Right renal pelvis (tissue), 4 donors: ENCODE data around the gene PPP2R1B. TPM values are rescaled to one million over a fixed set of nuclear protein-coding genes. Genes with fewer than 3 reads are reported as not detected.
"Not testable (repeated sequence)": the region's sequence is repeated elsewhere in the genome, so short reads cannot be mapped to it uniquely, and the experiment has no call there.

Experiments
- DNase-seq, 4 donors: peaks; one replicate each; pipeline ENCODE4 v3.0.0-alpha.2; 2013; ENCODE audit warnings: low read depth in 4 of 4, low spot score in 3 of 4, missing footprints in 1 of 4
- polyA plus RNA-seq, 4 donors: library from polyadenylated mRNA; unstranded; fragments of 120-200 nt; gene quantifications; one replicate each; pipeline ENCODE4 v1.2.1, GENCODE V29; 2013; ENCODE audit not compliant: insufficient read length in 4 of 4

The PPP2R1B gene
- polyA plus RNA-seq, 4 donors = 20.7 to 24.9 (median 23.4) TPM

DNA sequence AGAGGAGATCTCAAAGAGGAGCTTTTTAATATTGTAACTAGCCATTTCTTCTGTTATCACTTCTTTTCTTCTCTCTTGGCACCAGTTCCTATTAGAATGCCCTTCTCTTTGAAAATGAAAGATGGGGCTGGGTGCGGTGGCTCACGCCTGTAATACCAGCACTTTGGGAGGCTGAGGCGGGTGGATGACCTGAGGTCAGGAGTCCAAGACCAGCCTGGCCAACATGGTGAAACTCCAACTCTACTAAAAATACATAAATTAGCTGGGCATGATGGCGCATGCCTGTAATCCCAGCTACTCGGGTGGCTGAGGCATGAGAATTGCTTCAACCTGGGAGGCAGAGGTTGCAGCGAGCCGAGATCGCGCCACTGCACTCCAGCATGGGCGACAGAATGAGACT, 18.1 kb upstream of the PPP2R1B start:
- not testable (repeated sequence) for DNase-seq

DNA sequence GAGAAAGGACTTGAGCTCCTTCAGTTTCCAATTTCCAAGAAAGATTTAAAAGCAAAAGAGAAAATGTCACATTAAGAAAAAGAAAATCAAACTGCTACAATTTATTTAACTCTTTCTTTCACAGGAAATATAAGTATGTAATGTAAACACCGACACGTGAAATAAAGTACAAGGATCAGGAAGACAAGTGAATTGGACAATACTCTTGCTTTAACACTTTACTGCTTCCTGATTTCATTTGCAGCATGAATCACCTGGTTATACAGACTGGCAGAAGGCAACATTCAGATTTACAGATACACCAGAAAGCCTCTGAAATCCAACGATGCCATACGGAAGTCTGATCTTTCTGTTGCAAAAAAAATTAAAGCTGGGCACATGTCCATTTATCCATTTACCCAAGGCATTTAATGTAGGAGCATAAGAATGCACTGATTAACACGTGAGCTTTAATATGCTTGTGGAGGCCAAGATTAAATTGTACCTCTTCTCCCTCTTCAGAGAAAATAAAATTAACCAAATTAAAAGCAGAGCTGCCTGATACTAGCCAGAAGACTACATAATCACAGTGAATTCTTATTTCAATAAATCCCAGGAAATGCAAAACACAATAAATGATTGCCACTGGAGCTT, 16.0 kb upstream of the PPP2R1B start:
- DNase-seq = no peak

DNA sequence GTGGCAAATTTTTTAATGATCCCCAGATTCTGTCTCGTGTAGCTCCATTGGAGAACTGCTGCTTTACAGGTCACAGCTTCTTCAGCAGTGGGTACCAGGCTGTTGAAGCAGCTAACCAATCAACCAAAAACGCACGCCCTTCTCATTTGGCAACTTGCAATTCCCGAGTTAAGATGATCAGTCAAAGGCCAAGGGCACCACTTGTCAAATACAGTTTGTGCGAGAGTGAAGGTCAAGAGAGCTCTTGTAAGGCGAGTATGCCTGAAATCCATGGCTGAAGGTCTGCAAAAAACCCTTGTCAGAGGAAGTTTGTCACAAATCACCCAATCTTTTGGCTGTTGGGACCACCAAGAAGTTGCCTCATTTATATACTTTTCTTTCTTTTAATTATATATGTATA, 12.9 kb upstream of the PPP2R1B start:
- DNase-seq = no peak

DNA sequence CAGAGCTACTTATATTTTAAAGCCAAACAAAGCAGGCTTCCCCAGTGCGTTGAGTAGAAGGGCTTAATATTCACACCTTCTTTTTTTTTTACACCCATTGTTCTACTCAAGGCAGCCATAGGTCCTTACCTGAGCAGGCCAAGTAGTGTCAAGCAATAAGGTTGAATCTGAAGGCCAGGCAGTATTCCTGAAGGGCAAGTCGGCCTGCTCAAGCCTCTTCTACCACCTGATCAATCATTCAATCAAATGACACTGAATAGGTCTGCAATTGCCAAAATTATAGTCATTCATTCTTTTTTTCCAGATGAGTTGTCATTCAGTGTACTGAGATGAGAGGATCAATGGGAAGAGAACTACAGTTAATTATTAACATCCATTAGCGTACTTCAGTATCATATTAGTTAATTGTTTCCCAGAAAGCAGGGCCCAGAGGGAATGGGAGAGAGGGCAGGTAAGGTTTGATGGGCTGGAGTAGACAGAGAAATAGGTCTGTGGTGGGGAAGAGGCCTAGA, 11.9 kb upstream of the PPP2R1B start:
- no peak for DNase-seq

DNA sequence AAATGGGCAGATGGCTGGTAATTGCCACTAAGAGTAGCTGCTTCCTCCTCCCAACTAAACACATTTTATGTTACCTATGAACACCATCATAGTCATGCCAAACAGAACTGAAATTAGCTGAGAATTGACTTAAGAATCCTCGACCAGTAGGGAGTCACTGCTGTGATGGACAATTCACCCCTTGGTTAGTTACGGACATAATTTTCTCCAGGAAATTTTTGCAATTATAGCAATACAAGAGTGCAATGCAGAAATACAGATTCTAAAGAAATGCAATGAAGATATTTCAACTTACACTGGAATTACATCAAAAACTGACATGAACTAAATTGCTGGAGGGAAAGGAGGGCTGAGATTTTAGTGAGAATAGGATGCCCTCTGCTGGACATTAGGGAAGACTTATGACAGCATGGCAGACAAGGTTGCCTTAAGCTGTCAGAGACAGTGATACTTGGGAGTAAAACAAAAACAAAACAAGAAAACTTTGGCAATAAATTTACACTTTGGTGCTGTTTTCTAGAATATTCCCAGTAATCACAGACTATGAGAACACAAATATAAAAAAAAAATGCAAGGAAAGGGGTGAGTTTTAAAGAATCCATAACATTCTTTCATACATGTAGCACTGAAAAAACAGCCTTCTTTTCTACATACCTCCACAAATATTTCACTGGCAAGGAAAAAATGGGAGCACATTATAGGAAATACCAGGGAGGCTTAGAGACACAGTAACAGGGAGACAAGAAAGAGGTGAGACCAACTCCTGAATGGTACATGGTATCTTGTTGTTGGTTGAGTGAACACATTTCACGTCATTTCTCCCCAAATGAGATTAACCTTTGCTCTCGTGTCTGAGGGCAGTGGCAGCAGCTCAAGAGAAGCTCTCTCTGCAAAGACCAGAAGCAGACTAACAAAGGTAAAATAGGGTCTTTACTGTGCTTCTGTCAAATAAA, 11.2 kb upstream of the PPP2R1B start:
- DNase-seq = peak; percentile 42 to 60 (median 56)

DNA sequence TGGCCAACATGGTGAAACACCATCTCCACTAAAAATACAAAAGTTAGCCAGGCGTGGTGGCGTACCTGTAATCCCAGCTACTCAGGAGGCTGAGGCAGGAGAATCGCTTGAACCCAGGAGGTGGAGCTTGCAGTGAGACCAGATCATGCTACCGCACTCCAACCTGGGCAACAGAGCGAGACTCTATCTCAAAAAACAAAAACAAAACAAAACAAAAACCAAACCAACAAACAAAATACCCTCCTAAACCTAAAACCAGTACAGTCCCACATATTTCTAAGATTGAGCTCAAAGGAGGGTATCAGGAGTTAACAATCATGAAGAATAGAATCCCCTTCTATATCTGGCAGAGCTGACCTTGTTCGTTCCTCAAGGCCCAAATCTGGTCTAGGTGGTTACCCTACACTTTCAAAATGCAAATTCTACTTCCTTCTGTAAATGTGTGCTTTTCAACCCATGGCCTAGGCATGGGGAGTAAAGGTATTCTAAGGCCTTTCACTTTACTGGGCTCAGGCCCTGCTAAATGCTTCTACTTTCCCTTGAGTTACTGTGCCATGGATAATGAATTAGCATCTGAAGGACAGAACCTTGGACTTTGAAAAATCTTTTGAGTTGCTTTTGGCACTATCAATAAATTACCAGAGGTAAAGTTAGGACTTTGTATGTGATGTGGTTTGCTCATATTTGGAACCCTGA, 10.4 kb upstream of the PPP2R1B start:
- no peak for DNase-seq

DNA sequence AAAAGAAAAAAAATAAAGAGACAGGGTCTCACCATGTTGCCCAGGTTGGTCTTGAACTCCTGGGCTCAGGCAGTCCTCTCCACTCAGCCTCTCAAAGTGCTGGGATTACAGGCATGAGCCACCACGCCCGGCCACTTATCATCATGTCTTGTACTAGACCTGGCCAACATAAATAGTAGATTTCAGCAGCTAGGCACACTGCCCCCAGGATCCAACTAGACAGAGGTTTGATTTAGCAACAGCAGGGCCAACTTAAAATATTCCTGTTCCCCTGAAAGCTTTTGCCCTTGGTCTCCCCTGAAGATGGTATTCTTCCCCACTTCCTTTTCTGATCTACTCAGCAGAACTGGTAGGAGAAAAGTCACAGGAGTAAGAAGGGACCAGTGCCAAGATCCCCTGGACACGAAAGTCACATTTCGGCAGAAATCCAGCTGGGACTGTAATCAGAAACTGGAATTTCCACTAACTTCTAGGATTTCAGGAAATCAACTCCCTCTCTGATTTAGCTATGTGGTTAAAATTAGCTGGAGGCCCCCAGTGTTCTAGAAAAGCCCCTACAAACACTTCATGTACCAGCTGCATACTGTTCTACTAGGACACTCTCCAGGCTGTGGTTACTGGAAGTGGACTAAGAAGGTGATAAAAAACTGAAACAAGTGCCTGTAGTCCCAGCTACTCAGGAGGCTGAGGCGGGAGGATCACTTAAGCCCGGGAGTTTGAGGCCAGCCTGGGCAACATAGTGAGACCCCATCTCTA, 8.9 kb upstream of the PPP2R1B start:
- DNase-seq = peak in 1 of 4 donors; percentile 38

DNA sequence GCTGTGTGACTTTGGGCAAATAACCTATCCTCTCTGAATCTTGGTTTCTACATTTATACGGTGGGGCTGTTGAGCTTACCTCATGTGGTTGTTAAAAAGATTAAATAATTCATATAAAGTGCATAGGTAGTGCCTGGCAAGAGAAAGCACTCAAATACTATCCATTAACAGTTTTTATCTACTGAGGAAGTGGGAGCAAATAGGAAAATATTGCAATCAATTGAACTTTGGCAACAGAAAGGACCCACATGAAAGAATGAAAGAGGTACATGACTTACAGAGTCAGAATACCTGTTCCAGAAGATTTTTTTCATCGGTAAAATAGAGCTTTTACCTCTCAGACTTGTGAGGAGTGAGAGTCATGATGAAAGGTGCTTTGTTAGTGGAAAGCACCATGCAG, 6.3 kb upstream of the PPP2R1B start:
- no peak for DNase-seq

DNA sequence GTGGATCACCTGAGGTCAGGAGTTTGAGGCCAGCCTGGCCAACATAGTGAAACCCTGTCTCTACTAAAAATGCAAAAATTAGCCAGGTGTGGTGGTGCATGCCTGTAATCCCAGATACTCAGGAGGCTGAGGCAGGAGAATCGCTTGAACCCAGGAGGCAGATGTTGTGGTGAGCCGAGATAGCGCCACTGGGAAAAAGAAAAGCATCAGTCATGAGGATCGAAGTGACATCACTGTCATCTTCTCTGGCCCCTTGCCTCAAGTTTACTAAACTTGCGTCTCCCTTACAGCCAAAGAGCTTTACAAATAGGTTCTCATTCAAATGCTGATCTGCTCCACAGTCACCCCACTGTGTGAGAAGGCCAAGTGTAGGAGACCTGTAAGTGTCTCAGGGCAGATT, 5.0 kb upstream of the PPP2R1B start:
- not testable (repeated sequence) for DNase-seq

DNA sequence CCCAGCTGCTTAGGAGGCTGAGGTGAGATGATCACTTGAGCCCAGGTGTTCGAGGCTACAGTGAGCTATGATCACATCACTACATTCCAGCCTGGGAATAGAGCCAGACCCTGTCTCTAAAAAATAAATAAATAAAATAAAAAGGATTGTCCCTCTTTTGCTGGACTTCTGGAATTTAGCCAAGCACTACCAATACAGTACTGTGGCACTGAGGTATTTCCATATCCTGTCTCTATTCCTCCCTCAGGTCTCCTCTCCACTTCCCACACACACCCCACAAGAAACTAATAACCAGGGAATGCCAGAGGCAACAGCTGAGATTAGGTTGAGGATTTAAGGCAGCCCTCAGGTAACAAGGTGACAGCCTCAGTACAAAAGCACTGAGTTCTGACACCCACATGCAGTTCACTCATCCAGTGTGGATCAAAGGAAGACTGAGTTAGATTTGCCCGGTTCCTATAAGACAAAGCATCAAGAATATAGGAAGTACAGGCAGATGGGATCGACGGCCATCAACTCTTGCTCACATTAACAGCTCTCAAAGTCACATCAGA, 4.5 kb upstream of the PPP2R1B start:
- no peak for DNase-seq

DNA sequence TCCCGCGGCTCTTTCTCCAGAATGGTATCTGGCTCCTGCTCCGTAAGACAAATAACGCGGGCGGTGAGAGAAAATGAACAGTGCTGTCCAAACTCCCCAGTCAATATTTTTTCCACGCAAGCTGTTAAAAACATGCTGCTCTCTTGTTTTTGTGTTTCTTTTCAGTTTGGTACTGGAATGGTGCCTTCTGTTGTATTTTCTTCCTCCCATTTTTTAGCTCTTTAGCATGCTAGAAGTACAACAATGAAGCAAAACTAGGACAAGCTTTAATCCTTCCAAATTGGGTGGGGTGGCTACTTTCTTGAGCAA, 599 bp upstream of the PPP2R1B start:
- DNase-seq = no peak

DNA sequence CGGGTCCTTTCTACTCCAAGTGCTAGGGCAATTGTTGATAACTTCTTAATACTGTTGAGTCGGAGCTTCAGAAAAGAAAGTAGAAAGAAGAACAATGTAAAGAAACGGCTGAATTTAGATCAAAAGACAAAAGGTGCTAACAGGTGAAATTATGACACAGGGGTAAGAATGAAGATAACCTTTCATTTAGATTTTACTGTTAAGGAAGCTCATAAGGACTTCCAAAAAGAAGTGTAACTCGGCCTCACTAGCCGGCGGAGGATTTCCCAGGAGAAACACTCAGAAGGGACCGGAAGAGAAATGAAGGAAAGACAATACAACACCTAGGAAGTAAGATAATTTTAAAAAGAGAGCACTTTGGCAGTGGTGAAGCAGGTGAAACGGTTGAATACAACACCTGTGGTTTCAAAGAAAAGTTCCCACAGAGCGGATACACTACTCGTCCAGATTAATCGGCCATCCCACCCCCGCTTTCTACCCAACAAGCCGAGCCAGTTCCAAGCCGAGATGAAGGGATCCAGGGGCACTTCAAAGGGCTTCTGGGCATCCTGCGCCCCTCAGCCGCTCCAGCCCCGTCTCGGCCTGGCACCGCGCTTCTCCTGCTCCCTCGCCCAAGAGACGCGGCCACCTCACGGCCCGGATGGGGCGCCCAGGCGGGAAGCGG, 737 bp downstream of the PPP2R1B start:
- no peak for DNase-seq

DNA sequence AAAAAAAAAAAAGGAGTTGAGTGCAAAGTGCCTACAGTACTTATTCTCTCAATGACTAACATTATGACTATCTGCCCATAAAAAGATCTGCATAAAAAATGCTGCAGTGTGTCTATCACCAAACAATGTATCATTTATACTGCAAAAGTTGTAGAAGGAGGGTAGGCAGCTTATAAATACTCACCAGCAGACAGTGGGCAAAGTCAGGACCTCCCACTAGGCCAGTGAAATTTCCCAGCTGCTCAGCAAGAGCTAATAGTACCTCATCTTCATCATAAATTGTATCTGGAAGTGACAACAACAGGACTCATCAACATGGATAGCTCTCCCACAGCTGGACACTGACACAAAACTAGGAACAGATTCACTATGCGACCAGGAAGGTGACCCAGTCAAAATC, 1.6 kb downstream of the PPP2R1B start:
- no peak for DNase-seq

DNA sequence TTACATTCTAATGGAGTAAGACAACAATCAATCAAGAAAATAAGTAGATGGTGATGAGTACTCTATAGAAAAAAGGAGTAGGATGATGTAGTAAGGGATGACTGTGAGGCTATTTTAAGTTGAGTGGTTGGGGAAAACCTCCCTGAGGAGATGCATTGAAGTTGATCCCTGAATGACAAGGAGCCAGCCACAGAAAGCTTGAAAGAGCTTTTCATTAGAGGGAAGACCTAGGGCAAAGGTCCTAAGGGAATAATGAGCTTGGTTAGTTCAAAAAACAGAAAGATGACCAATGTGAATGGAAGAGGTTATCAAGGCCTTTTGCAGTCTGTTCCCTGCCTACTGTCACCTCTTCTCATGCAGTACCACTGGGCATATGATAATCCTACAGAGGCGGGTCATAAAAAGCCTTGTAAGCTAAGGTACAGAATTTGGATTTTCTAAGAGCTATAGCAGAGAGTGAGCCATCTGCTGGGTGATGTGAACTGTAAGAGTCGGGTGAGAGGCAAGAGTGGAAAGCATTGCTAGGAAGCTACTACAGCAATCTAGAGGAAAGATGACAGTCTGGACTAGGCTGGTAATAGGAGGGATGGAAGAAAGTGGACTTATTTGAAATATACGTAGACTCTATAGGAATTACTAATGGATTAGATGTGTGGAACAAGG, 3.1 kb downstream of the PPP2R1B start:
- no peak for DNase-seq

DNA sequence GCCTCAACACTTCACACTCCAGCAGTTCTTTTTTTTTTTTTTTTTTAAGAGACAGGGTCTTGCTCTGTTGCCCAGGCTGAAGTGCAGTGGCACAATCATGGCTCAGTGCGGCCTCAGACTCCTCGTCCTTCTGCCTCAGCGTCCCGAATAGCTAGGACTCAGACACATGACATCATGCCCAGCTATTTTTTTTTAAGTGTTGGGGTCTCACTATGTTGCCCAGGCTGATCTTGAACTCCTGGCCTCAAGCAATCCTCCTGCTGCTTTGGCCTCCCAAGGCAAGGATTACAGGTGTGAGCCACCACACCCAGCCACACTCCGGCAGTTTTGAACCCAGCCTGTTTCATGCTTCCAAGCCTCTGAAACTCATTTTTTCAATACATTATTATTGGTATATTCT, 3.7 kb downstream of the PPP2R1B start:
- DNase-seq = no peak

DNA sequence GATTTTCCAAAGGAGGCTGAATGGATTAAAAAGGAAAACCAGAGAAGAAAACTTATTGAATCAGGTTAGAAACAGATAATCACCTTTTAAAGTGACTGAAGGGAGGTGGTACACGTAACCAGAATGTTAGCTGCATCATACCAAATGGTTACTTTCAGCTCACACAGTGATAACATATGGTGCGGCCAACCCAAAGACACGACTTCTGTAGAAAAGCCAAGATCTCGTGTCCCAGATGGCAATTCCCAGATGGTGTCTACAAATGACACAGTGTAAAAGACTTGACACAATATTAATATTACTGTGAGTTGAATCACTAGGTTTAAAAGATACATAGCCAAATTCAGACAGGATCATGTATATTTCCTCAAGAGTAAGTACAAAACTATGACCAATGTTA, 5.2 kb downstream of the PPP2R1B start:
- no peak for DNase-seq

DNA sequence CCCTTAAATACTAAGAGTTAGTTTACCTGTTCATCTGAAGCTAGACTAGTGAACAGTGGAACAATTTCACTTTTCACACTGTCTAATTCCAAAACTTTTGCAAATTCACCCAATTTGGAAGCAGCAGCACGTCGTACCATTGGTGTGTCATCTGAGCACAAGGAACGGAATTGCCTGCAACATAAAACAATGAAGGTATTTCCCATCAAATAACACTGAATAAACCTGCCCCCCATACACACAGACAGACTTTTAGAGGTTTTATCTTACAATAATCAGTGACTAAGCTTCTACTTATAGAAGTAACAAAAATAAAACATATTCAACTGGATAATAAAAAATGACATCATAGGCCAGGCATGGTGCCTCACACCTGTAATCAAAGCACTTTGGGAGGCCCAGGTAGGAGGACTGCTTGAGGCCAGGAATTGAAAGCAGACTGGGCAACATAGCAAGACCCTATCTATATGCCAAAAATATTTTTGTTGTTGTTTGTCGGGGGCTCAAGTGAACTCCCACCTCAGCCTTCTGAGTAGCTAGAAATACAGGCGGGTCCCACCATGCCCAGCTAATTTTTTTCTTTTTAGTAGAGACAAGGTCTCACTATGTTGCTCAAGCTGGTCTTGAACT, 6.3 kb downstream of the PPP2R1B start:
- DNase-seq = no peak

DNA sequence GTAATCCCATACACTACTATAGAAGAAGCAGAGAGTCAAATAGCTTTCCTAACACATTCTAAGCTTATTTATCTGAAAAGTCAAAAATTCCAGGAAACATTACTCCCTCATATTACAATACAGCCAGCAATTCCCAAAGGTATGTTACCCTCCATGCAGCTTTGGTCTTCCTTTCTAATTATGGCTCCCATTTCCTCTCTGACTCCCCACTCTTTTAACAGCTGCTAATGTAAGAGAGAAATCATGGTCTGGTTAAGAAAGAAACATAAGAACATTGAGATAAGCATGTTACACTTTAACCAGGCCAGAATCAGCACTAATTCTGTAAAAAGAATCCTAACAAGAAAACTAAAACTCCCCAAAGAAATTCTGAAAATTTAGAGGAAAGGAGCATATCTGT, 6.8 kb downstream of the PPP2R1B start:
- DNase-seq = no peak

DNA sequence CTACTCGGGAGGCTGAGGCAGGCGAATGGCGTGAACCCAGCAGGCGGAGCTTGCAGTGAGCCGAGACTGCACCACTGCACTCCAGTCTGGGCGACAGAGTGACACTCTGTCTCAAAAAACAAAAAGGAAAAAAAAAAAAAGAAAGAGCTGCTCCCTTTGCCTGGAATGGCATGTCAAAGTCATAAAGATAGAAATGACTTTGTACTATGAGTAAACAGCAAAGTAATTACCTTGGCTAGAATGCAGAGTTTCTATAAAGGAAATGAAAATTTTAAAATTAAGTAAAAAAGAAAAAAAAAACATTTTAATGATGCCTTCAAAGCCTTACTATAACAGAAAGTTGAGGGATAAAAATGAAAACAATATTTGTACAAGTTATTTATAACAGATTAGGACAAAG, 10.1 kb downstream of the PPP2R1B start:
- DNase-seq = no peak
